ENCODE measurements around the gene MOCOS. TPM values are rescaled to one million over a fixed set of nuclear protein-coding genes. Genes with fewer than 3 reads are reported as not detected.

The MOCOS gene
- total RNA-seq, 1 experiment from 2014 or later, result 4.2 TPM

GRCh38 chr18:36265015-36265414 is 77.7 kb downstream of the MOCOS start:
- Mint-ChIP-seq H3K4me3 (no peak overlapping the region), H3K27me3 (ENCODE audit: low read depth) (no peaks in the 10 kb centered on the region; the same call in 1 of the 2 replicates), H3K27ac (no peak overlapping the region), H3K4me1 (peaks cover 22% of the 10 kb centered on the region), H3K9me3 (no peaks in the 10 kb centered on the region), H3K36me3 (peaks cover 2% of the 10 kb centered on the region; the same call in 1 of the 2 replicates)
- TF ChIP-seq GTF2I (CRISPR knock-in tag; conservative IDR thresholded peaks at IDR 0.05), result no peak
- TF ChIP-seq SP1 (CRISPR knock-in tag; conservative IDR thresholded peaks at IDR 0.05), result no peak
- TF ChIP-seq ZNF512 (CRISPR knock-in tag; IDR thresholded peaks at IDR 0.05; ENCODE audit: borderline replicate concordance), result no peak
- TF ChIP-seq E2F1 (CRISPR knock-in tag; IDR thresholded peaks at IDR 0.05), result no peak
- no peak for TF ChIP-seq TEAD4 (CRISPR knock-in tag; IDR thresholded peaks at IDR 0.05)
- TF ChIP-seq MXD4 (CRISPR knock-in tag; IDR thresholded peaks at IDR 0.05; ENCODE audit: borderline replicate concordance), result no peak
- no peak for DNase-seq (ENCODE audit: low spot score)
- POLR2A ChIA-PET, result interaction anchor here (1.3 kb wide), 1 partner anchor 62 kb away, joined by 3 read pairs; no protein-coding TSS in a partner anchor
- CTCF ChIA-PET, result interaction anchor here (1.1 kb wide), 1 partner anchor 19 kb away, joined by 7 read pairs; no protein-coding TSS in a partner anchor
- no peak for ATAC-seq

GRCh38 chr18:36269157-36269556 is 81.9 kb downstream of the MOCOS start:
- no peaks in the 10 kb centered on the region for H3K9me3 Mint-ChIP-seq
- TF ChIP-seq ZMAT4 (CRISPR knock-in tag; IDR thresholded peaks at IDR 0.05), result no peak
- DNase-seq (ENCODE audit: low spot score) (no peak), ATAC-seq (no peak)
- H3K36me3 Mint-ChIP-seq, result peaks cover 4% of the 10 kb centered on the region; the same call in 1 of the 2 replicates
- ChIA-PET CTCF (no interaction called here), POLR2A (no interaction called here)
- no peaks in the 10 kb centered on the region; the same call in 1 of the 2 replicates for H3K27me3 Mint-ChIP-seq (ENCODE audit: low read depth)
- peaks cover 22% of the 10 kb centered on the region for H3K4me1 Mint-ChIP-seq
- no peak overlapping the region for H3K27ac Mint-ChIP-seq
- H3K4me3 Mint-ChIP-seq, result no peak overlapping the region

- ATAC-seq (no peak), DNase-seq (ENCODE audit: low spot score) (no peak)
- Mint-ChIP-seq H3K27me3 (ENCODE audit: low read depth) (no peaks in the 10 kb centered on the region), H3K4me3 (no peak overlapping the region), H3K36me3 (peaks cover 4% of the 10 kb centered on the region; the same call in 1 of the 2 replicates), H3K4me1 (peaks cover 20% of the 10 kb centered on the region), H3K9me3 (no peaks in the 10 kb centered on the region; the same call in 1 of the 2 replicates), H3K27ac (no peak overlapping the region)
- CTCF ChIA-PET, result no interaction called here
- POLR2A ChIA-PET, result no interaction called here
- TF ChIP-seq ZBTB43 (CRISPR knock-in tag; IDR thresholded peaks at IDR 0.05), result no peak
- peak; percentile 93 for TF ChIP-seq HMGA2 (CRISPR knock-in tag; IDR thresholded peaks at IDR 0.05)
These were observed 83.9 kb downstream of the MOCOS start for GRCh38 chr18:36271153-36271552.

GRCh38 chr18:36273347-36273746 is 86.0 kb downstream of the MOCOS start:
- ATAC-seq, result no peak
- ChIA-PET CTCF (no interaction called here), POLR2A (no interaction called here)
- H3K36me3 Mint-ChIP-seq, result peaks cover 4% of the 10 kb centered on the region; the same call in 1 of the 2 replicates
- H3K4me3 Mint-ChIP-seq, result no peak overlapping the region
- no peak for DNase-seq (ENCODE audit: low spot score)
- H3K27ac Mint-ChIP-seq, result no peak overlapping the region
- no peaks in the 10 kb centered on the region; the same call in 1 of the 2 replicates for H3K9me3 Mint-ChIP-seq
- 0 out of 2 replicates have a peak, but pooled peaks cover 2% of the 10 kb centered on the region for H3K4me1 Mint-ChIP-seq
- H3K27me3 Mint-ChIP-seq (ENCODE audit: low read depth), result no peaks in the 10 kb centered on the region; the same call in 1 of the 2 replicates
- TF ChIP-seq IRF2 (CRISPR knock-in tag; IDR thresholded peaks at IDR 0.05; ENCODE audit: borderline replicate concordance, low read depth) (no peak), ZNF121 (CRISPR knock-in tag; IDR thresholded peaks at IDR 0.05) (no peak), NFE2L1 (CRISPR knock-in tag; IDR thresholded peaks at IDR 0.05) (no peak), FOXK1 (CRISPR knock-in tag; IDR thresholded peaks at IDR 0.05) (no peak), ZNF671 (CRISPR knock-in tag; IDR thresholded peaks at IDR 0.05) (no peak), ZNF396 (CRISPR knock-in tag; IDR thresholded peaks at IDR 0.05; ENCODE audit: borderline replicate concordance) (no peak), AFF4 (CRISPR knock-in tag; IDR thresholded peaks at IDR 0.05; ENCODE audit: borderline replicate concordance) (no peak), GRHL2 (CRISPR knock-in tag; IDR thresholded peaks at IDR 0.05; ENCODE audit: insufficient replicate concordance, severe bottlenecking) (no peak), ATF6 (CRISPR knock-in tag; IDR thresholded peaks at IDR 0.05) (no peak), CBFB (CRISPR knock-in tag; IDR thresholded peaks at IDR 0.05; ENCODE audit: low read depth) (no peak), PRRX2 (CRISPR knock-in tag; IDR thresholded peaks at IDR 0.05) (no peak)
